ENCODE measurements around the gene IPO13.
A peak's percentile ranks its signal among the peaks of the same experiment; 100 is the strongest.

Gene IPO13

GRCh38 chr1:43992232-43992995, 45.7 kb downstream of the IPO13 start:
- DNase-seq, result no peak

GRCh38 chr1:43993206-43993914, 46.6 kb downstream of the IPO13 start:
- DNase-seq, result no peak

- DNase-seq, result no peak
Observed at GRCh38 chr1:43994071-43994470, 47.3 kb downstream of the IPO13 start.

- no peak for DNase-seq
Observed at GRCh38 chr1:43994794-43995790, 48.3 kb downstream of the IPO13 start.

GRCh38 chr1:43995984-43996732, 49.4 kb downstream of the IPO13 start:
- no peak for DNase-seq

GRCh38 chr1:43996733-43997115, 50.0 kb downstream of the IPO13 start:
- DNase-seq, result no peak

GRCh38 chr1:43997295-43997999, 50.7 kb downstream of the IPO13 start:
- DNase-seq, result no peak

- DNase-seq, result no peak
Observed at GRCh38 chr1:43998000-43998378, 51.2 kb downstream of the IPO13 start.

GRCh38 chr1:43999455-43999854, 52.7 kb downstream of the IPO13 start:
- no peak for DNase-seq

GRCh38 chr1:44000122-44000665, 53.4 kb downstream of the IPO13 start:
- DNase-seq, result no peak

- DNase-seq, result no peak
Observed at GRCh38 chr1:44002165-44002564, 55.4 kb downstream of the IPO13 start.

GRCh38 chr1:44002606-44003157, 55.9 kb downstream of the IPO13 start:
- DNase-seq, result no peak

GRCh38 chr1:44008259-44008658, 61.5 kb downstream of the IPO13 start:
- DNase-seq, result no peak

GRCh38 chr1:44010935-44011471, 64.3 kb downstream of the IPO13 start:
- DNase-seq, result no peak

- no peak for DNase-seq
Observed at GRCh38 chr1:44012404-44012803, 65.7 kb downstream of the IPO13 start.

- peak; percentile 62 for DNase-seq
Observed at GRCh38 chr1:44012941-44013609, 66.3 kb downstream of the IPO13 start.

- no peak for DNase-seq
Observed at GRCh38 chr1:44013949-44014348, 67.2 kb downstream of the IPO13 start.

GRCh38 chr1:44014365-44015104, 67.8 kb downstream of the IPO13 start:
- DNase-seq, result no peak

GRCh38 chr1:44015206-44015605, 68.5 kb downstream of the IPO13 start:
- DNase-seq, result no peak

All from GDM1 (cell line).